ENCODE measurements around the gene MUC12. TPM values are rescaled to one million over a fixed set of nuclear protein-coding genes. Genes with fewer than 3 reads are reported as not detected.
"Not testable (repeated sequence)": the region's sequence is repeated elsewhere in the genome, so short reads cannot be mapped to it uniquely, and the experiment has no call there.

MUC12 gene
- total and polyA plus RNA-seq, 7 donors, result 0.02 to 0.13 (median 0.09) TPM; not detected in 4

GRCh38 chr7:100978300-100978699 lies 8.9 kb downstream of the MUC12 start:
- ATAC-seq, result no peak
- H3K27me3 ChIP-seq (ENCODE audit: insufficient read depth in 3 of 3, low read length in 2 of 3), result peaks cover 0 to 11% (median 2%) of the 10 kb centered on the region in 3 donors
- WGBS, 3 donors, result 67 to 75% (median 71%) methylated on average over 4 of the region's 4 CpGs

GRCh38 chr7:100983451-100984187 lies 14.3 kb downstream of the MUC12 start:
- no peaks in the 10 kb centered on the region for H3K4me1 ChIP-seq
- DNase-seq (no peak), ATAC-seq (no peak)
- H3K4me3 ChIP-seq, result no peak overlapping the region
- H3K27ac ChIP-seq, result no peak overlapping the region
- WGBS, 3 donors, result 49 to 60% (median 55%) methylated on average over 8 of the region's 8 CpGs
- H3K9me3 ChIP-seq, result no peaks in the 10 kb centered on the region
- H3K36me3 ChIP-seq (ENCODE audit: insufficient read depth in 1 of 2, low read depth in 1 of 2), result no peaks in the 10 kb centered on the region
- H3K27me3 ChIP-seq (ENCODE audit: insufficient read depth in 3 of 3, low read length in 2 of 3), result peaks cover 0 to 4% (median 0%) of the 10 kb centered on the region in 3 donors
- TF ChIP-seq, protein P1, sequence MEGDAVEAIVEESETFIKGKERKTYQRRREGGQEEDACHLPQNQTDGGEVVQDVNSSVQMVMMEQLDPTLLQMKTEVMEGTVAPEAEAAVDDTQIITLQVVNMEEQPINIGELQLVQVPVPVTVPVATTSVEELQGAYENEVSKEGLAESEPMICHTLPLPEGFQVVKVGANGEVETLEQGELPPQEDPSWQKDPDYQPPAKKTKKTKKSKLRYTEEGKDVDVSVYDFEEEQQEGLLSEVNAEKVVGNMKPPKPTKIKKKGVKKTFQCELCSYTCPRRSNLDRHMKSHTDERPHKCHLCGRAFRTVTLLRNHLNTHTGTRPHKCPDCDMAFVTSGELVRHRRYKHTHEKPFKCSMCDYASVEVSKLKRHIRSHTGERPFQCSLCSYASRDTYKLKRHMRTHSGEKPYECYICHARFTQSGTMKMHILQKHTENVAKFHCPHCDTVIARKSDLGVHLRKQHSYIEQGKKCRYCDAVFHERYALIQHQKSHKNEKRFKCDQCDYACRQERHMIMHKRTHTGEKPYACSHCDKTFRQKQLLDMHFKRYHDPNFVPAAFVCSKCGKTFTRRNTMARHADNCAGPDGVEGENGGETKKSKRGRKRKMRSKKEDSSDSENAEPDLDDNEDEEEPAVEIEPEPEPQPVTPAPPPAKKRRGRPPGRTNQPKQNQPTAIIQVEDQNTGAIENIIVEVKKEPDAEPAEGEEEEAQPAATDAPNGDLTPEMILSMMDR (IDR thresholded peaks at IDR 0.05), result no peak
- intact Hi-C loops (cut with DNase I), result no loop called here

More at GRCh38 chr7:100978300-100978699, 8.9 kb downstream of the MUC12 start:
- Histone ChIP-seq H3K27ac (no peak overlapping the region), H3K36me3 (ENCODE audit: insufficient read depth in 1 of 2, low read depth in 1 of 2) (no peaks in the 10 kb centered on the region), H3K4me3 (no peak overlapping the region), H3K9me3 (no peaks in the 10 kb centered on the region), H3K4me1 (no peaks in the 10 kb centered on the region)
- intact Hi-C loops (cut with DNase I), result no loop called here
- no peak for DNase-seq
- TF ChIP-seq, protein P1 (IDR thresholded peaks at IDR 0.05), result no peak

GRCh38 chr7:100984241-100984918 lies 15.0 kb downstream of the MUC12 start:
- 74 to 76% (median 74%) methylated on average over 13 to 14 of the region's 14 CpGs for WGBS, 3 donors
- not testable (repeated sequence) for H3K36me3 ChIP-seq (ENCODE audit: insufficient read depth in 1 of 2, low read depth in 1 of 2); ATAC-seq

GRCh38 chr7:100985033-100985797 lies 15.8 kb downstream of the MUC12 start:
- DNase-seq; H3K27ac ChIP-seq; H3K36me3 ChIP-seq (ENCODE audit: insufficient read depth in 1 of 2, low read depth in 1 of 2); intact Hi-C loops (cut with DNase I); H3K27me3 ChIP-seq (ENCODE audit: insufficient read depth in 3 of 3, low read length in 2 of 3); H3K9me3 ChIP-seq; H3K4me1 ChIP-seq; ATAC-seq; H3K4me3 ChIP-seq: not testable (repeated sequence)
- 56 to 72% (median 58%) methylated on average over 4 of the region's 4 CpGs for WGBS, 3 donors

More at GRCh38 chr7:100984241-100984918, 15.0 kb downstream of the MUC12 start:
- intact Hi-C loops (cut with DNase I); H3K4me3 ChIP-seq; H3K9me3 ChIP-seq; H3K27me3 ChIP-seq (ENCODE audit: insufficient read depth in 3 of 3, low read length in 2 of 3); H3K27ac ChIP-seq; DNase-seq; H3K4me1 ChIP-seq: not testable (repeated sequence)

DNA sequence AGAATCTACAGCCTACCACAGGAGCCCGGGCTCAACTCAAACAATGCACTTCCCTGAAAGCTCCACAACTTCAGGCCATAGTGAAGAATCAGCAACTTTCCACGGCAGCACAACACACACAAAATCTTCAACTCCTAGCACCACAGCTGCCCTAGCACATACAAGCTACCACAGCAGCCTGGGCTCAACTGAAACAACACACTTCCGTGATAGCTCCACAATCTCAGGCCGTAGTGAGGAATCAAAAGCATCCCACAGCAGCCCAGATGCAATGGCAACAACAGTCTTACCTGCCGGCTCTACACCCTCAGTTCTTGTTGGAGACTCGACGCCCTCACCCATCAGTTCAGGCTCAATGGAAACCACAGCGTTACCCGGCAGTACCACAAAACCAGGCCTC lies 22.3 kb downstream of the MUC12 start:
- no peaks in the 10 kb centered on the region for H3K9me3 ChIP-seq
- no peaks in the 10 kb centered on the region for H3K4me1 ChIP-seq
- no peaks in the 10 kb centered on the region for H3K36me3 ChIP-seq (ENCODE audit: insufficient read depth in 1 of 2, low read depth in 1 of 2)
- no peak overlapping the region for H3K27ac ChIP-seq
- no peaks in the 10 kb centered on the region for H3K27me3 ChIP-seq (ENCODE audit: insufficient read depth in 3 of 3, low read length in 2 of 3)
- no peak for ATAC-seq
- no peak for DNase-seq
- no peak overlapping the region for H3K4me3 ChIP-seq
- WGBS, 3 donors, result 88 to 91% (median 90%) methylated on average over 9 of the region's 9 CpGs
- TF ChIP-seq, protein P1 (IDR thresholded peaks at IDR 0.05), result no peak
- intact Hi-C loops (cut with DNase I), result no loop called here

GRCh38 chr7:100992280-100992679 lies 22.9 kb downstream of the MUC12 start:
- H3K9me3 ChIP-seq; H3K36me3 ChIP-seq (ENCODE audit: insufficient read depth in 1 of 2, low read depth in 1 of 2); H3K4me1 ChIP-seq; H3K4me3 ChIP-seq; DNase-seq; intact Hi-C loops (cut with DNase I); ATAC-seq; H3K27ac ChIP-seq; H3K27me3 ChIP-seq (ENCODE audit: insufficient read depth in 3 of 3, low read length in 2 of 3): not testable (repeated sequence)
- 84 to 88% (median 85%) methylated on average over 11 to 12 of the region's 12 CpGs for WGBS, 3 donors

DNA sequence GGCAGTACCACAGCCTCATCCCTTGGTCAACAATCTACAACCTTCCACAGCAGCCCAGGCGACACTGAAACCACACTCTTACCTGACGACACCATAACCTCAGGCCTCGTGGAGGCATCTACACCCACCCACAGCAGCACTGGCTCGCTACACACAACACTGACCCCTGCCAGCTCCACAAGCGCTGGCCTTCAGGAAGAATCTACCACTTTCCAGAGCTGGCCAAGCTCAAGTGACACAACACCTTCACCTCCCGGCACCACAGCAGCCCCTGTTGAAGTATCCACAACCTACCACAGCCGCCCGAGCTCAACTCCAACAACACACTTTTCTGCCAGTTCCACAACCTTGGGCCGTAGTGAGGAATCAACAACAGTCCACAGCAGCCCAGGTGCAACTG lies 25.3 kb downstream of the MUC12 start:
- WGBS, 3 donors, result no CpG with 5 or more reads among the region's 9 CpGs
- ATAC-seq; H3K4me3 ChIP-seq; H3K4me1 ChIP-seq; H3K27me3 ChIP-seq (ENCODE audit: insufficient read depth in 3 of 3, low read length in 2 of 3); intact Hi-C loops (cut with DNase I); DNase-seq; H3K9me3 ChIP-seq; H3K27ac ChIP-seq; H3K36me3 ChIP-seq (ENCODE audit: insufficient read depth in 1 of 2, low read depth in 1 of 2): not testable (repeated sequence)

DNA sequence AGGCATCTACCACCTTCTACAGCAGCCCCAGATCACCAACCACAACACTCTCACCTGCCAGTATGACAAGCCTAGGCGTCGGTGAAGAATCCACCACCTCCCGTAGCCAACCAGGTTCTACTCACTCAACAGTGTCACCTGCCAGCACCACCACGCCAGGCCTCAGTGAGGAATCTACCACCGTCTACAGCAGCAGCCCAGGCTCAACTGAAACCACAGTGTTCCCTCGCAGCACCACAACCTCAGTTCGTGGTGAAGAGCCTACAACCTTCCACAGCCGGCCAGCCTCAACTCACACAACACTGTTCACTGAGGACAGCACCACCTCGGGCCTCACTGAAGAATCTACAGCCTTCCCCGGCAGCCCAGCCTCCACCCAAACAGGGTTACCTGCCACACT lies 29.2 kb downstream of the MUC12 start:
- ATAC-seq; intact Hi-C loops (cut with DNase I): not testable (repeated sequence)

More for the DNA sequence above, 29.2 kb downstream of the MUC12 start:
- 81 to 82% (median 81%) methylated on average over 4 of the region's 10 CpGs for WGBS, 3 donors
- not testable (repeated sequence) for H3K36me3 ChIP-seq (ENCODE audit: insufficient read depth in 1 of 2, low read depth in 1 of 2); H3K27ac ChIP-seq; H3K27me3 ChIP-seq (ENCODE audit: insufficient read depth in 3 of 3, low read length in 2 of 3); H3K4me3 ChIP-seq; H3K9me3 ChIP-seq; H3K4me1 ChIP-seq
- peak in 1 of 2 donors; percentile 37 for DNase-seq
